Peyer's patch (tissue), 4 donors: ENCODE results near the gene TRAF3.

ENCODE experiments used
- CTCF ChIP-seq, 6 experiments: fragments of 450-650 bp in 4 of 6; fragments of 200-600 bp in 2 of 6; sonication (generic) in 1 of 6; IDR thresholded peaks; one replicate each; pipeline ENCODE4 v1.5.1; 2017 to 2019; ENCODE audit warnings: antibody characterized with exemption in 6 of 6, mild to moderate bottlenecking in 3 of 6, moderate library complexity in 1 of 6
- POLR2A ChIP-seq, 2 donors: fragments of 450-650 bp; IDR thresholded peaks; one replicate each; pipeline ENCODE4 v1.5.1; 2017; ENCODE audit warnings: antibody characterized with exemption in 2 of 2, mild to moderate bottlenecking in 2 of 2, moderate library complexity in 2 of 2

- no peak for TF ChIP-seq CTCF (IDR thresholded peaks at IDR 0.05)
- no peak for TF ChIP-seq POLR2A (IDR thresholded peaks at IDR 0.05)
Measured at GRCh38 chr14:102840115-102840514, 62.9 kb downstream of the TRAF3 start.
